HG03442 (cell line): Measurements from ENCODE around the gene H19.

ENCODE experiments used
- ATAC-seq: cut with Tn5 transposase; IDR thresholded peaks from one replicate; pipeline ENCODE4 v1.9.1; 2021; ENCODE audit warnings: mild to moderate bottlenecking, moderate library complexity; ENCODE audit not compliant: unreplicated experiment

H19 gene

GRCh38 chr11:1997755-1998154 is at the start of gene H19:
TSS of gene H19 (minus strand) at chr11:1997842.
- ATAC-seq: no peak

- no peak for ATAC-seq
These were observed 44.3 kb upstream of the H19 start for GRCh38 chr11:2041963-2042362.

- no peak for ATAC-seq
These were observed 43.5 kb upstream of the H19 start for GRCh38 chr11:2041153-2041552.

- ATAC-seq: no peak
These were observed 41.6 kb upstream of the H19 start for GRCh38 chr11:2039198-2039759.

GRCh38 chr11:2036863-2037486 is 39.3 kb upstream of the H19 start:
- no peak for ATAC-seq

GRCh38 chr11:2035382-2035781 is 37.7 kb upstream of the H19 start:
- ATAC-seq: no peak

- ATAC-seq: no peak
These were observed 33.4 kb upstream of the H19 start for GRCh38 chr11:2031058-2031457.

- ATAC-seq: no peak
These were observed 30.1 kb upstream of the H19 start for GRCh38 chr11:2027708-2028107.

GRCh38 chr11:2015025-2015424 is 17.4 kb upstream of the H19 start:
- no peak for ATAC-seq

- ATAC-seq: no peak
These were observed 14.8 kb upstream of the H19 start for GRCh38 chr11:2012440-2012839.

- no peak for ATAC-seq
These were observed 6.8 kb upstream of the H19 start for GRCh38 chr11:2004466-2004865.

- ATAC-seq: no peak
These were observed 5.2 kb upstream of the H19 start for GRCh38 chr11:2002807-2003206.

- ATAC-seq: no peak
These were observed 4.6 kb upstream of the H19 start for GRCh38 chr11:2002042-2002776.

- ATAC-seq: no peak
These were observed 1.2 kb upstream of the H19 start for GRCh38 chr11:1998861-1999260.

- no peak for ATAC-seq
These were observed 648 bp upstream of the H19 start for GRCh38 chr11:1998290-1998689.

- ATAC-seq: no peak
These were observed 3.5 kb downstream of the H19 start for GRCh38 chr11:1994121-1994520.

GRCh38 chr11:1992111-1992510 is 5.5 kb downstream of the H19 start:
- no peak for ATAC-seq

GRCh38 chr11:1990872-1991578 is 6.6 kb downstream of the H19 start:
- no peak for ATAC-seq

GRCh38 chr11:1989953-1990352 is 7.7 kb downstream of the H19 start:
- ATAC-seq: no peak

GRCh38 chr11:1988667-1989317 is 8.8 kb downstream of the H19 start:
- no peak for ATAC-seq

GRCh38 chr11:1988174-1988573 is 9.5 kb downstream of the H19 start:
- ATAC-seq: no peak
